ENCODE data around the gene PDE7B.

DNA sequence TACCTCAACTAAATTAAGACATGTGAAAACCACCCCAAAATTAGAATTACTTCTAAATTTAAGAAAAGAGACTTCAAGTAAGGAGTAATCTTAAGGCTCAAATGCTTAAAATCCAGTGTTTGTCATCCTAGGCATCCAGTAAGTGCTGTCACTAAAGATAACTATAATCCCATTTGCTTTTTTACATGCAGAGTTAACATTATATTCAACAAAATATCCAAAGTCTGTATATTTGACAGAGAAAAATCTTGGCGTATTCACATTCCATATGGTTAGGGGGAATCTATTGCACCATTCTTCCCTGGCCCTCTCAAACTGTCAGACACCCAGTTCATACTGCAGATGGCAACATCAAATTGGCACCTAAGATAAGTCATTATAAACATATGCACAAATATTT, 381.2 kb downstream of the PDE7B start:
- TF ChIP-seq, protein P1, sequence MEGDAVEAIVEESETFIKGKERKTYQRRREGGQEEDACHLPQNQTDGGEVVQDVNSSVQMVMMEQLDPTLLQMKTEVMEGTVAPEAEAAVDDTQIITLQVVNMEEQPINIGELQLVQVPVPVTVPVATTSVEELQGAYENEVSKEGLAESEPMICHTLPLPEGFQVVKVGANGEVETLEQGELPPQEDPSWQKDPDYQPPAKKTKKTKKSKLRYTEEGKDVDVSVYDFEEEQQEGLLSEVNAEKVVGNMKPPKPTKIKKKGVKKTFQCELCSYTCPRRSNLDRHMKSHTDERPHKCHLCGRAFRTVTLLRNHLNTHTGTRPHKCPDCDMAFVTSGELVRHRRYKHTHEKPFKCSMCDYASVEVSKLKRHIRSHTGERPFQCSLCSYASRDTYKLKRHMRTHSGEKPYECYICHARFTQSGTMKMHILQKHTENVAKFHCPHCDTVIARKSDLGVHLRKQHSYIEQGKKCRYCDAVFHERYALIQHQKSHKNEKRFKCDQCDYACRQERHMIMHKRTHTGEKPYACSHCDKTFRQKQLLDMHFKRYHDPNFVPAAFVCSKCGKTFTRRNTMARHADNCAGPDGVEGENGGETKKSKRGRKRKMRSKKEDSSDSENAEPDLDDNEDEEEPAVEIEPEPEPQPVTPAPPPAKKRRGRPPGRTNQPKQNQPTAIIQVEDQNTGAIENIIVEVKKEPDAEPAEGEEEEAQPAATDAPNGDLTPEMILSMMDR (conservative IDR thresholded peaks at IDR 0.05 in 1 of 2, IDR thresholded peaks at IDR 0.05 in 1 of 2; ENCODE audit: low read depth in 1 of 2, low read length in 2 of 2) = no peak
- TF ChIP-seq EZH2 (IDR thresholded peaks at IDR 0.05; ENCODE audit: low read length, missing control alignments) = no peak

Data from fibroblast of lung (primary cell).